GM18502 (cell line): ENCODE measurements around the gene SUSD5.

Experiments used
- ATAC-seq: cut with Tn5 transposase; IDR thresholded peaks from one replicate; pipeline ENCODE4 v1.9.1; 2021; ENCODE audit warnings: mild to moderate bottlenecking; ENCODE audit not compliant: unreplicated experiment, poor library complexity

SUSD5 gene

GRCh38 chr3:33218446-33219174 lies at the start of gene SUSD5:
Gene SUSD5 (minus strand): TSS chr3:33218810. CDS start chr3:33218797, 13 bp downstream.
- ATAC-seq, result no peak

DNA sequence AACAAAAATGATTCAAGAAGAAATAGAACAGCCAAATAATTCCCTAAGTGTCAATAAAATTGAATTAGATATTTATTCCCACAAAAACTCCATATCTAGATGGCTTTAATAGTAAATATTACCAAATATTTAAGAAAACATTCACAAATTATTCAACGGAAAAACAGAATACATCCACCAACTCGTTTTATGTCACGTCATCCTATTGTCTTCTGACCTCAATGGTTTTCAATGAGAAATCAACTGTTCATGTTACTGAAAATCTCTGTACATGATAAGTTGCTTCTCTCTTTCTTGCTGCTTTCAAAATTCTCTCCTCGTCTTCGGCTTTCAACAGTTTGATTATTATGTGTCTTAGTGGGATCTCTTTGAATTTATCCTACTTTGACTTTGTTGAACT lies 41.5 kb upstream of the SUSD5 start:
- ATAC-seq, result no peak

- ATAC-seq, result no peak
These were observed 37.6 kb upstream of the SUSD5 start for GRCh38 chr3:33256249-33256648.

DNA sequence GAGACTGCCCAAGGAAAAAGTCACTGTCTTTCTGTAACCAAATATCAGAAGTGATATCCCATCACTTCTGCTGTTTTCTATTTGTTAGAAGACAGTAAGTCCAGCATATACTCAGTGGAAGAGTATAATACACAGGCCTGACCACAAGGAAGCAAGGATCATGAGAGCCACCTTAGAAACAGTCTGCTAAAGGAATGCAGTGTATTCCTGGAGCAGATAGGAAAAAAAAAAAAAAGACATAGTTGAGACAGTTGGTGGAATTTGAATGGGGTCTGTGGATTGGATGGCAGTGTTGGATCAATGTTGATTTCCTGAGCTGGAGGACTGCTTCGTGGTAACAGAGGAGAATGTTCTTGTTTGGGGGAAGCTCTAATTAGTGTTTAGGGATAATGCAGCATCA lies 32.1 kb upstream of the SUSD5 start:
- ATAC-seq, result no peak

GRCh38 chr3:33246786-33247185 lies 28.2 kb upstream of the SUSD5 start:
- ATAC-seq, result no peak

DNA sequence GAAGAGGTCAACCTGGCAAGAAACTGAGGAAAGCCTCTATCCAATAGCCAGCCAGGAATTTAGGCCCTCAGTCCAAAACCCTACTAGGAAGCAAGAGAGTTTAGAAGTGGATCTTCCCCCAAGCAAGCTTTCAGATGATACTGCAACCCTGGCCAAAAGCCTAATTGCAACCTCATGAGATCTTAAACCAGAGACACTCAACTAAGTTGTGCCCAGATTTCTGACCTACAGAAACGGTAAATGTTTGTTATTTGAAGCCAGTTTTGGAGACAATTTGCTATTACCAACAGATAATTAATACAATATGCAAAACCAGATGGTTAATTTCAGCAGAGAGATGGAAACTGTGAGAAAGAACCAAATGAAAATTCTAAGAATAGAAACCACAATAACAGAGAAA lies 21.7 kb upstream of the SUSD5 start:
- no peak for ATAC-seq

DNA sequence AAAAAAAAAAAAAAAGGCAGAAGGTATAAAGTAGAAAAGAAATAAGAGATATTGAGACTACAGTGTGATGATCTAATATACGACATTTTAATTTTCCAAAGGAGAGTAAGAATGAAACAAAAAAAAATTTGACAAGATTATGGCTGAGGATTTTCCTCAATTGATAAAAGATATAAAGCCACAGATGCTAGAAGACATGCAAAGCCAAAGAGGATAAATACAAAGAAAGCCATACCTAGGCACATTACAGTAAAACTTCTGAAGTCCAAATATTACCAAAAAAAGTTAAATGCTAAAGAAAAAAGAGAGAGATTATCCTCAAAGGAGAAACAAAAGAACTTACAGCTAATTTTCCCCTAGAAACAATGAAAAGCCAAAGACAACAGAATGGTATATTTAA lies 20.3 kb upstream of the SUSD5 start:
- no peak for ATAC-seq

- ATAC-seq, result no peak
These were observed 18.8 kb upstream of the SUSD5 start for GRCh38 chr3:33237439-33237838.

DNA sequence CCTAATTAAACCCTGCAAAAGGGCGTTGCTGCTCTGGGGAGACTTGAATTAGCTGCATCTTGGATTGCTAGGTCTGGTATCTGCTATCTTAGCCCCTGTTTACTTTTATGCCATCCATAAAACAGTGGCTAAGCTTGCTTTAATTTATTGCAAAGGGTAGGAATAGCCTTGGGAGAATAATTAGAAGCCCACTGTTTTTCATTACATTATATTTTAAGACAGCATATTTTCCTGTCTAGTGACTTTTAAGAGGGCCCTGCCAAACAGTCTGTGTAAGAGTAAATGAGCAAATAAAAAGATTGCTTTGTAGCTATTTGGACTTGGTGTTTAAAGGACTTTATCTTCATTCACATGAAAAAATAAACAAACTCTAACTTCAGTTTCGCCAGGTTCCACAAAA lies 17.4 kb upstream of the SUSD5 start:
- no peak for ATAC-seq

DNA sequence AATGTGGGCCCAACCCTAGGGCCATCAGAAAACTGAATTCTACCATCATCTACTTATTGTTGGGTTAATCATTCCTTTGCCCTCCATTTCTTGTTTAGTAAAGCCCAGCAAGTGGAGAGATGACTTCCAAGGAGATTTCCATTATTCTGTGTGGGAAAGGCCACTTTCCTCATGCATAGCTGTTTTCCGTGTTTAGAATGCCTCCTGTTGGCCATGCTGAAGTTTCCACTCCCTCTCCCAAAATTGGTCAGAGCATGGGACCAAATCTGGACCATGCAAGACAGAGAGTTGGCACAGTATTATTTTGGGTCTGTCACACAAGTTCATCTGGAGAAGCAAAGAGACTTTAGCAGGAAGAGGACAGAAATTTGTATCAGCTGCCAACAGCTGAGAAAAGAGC lies 15.3 kb upstream of the SUSD5 start:
- ATAC-seq, result no peak

GRCh38 chr3:33231756-33232465 lies 13.3 kb upstream of the SUSD5 start:
- no peak for ATAC-seq

DNA sequence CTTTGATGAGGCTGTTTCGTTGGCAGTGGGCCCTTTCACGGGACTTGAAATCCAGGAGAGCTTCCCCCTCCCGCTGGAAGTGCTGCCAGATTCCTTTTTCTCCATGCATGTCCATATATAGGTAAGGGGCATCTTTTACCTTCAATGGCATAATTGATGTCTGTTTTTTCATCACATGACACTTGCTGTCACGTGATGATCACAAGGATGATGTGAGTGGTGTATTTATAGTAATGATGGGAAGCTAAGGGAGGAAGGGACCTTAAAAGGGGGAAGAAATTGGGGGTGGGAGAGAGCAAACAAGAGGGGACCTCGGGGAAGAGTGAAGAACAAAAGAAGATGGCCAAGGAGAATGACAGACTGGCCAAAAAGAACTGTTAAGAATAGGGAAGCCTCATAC lies 11.3 kb upstream of the SUSD5 start:
- ATAC-seq, result no peak

GRCh38 chr3:33229066-33229465 lies 10.5 kb upstream of the SUSD5 start:
- ATAC-seq, result no peak

GRCh38 chr3:33221241-33221640 lies 2.6 kb upstream of the SUSD5 start:
- no peak for ATAC-seq

DNA sequence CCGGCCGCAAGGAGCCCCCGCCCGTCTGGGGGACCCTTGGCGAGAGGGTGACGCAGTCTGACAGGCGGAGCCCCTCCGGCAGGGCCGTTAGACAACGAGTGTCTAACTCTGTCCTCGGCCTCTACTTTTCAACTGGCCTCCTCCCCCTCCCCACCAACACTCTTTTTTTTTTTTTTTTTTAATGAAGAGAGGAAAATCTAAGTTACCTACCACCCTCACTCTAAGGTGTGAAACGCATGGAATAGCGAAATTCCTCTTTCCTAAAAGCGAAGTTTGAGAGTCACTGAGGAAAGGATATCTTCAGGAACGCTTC lies 521 bp upstream of the SUSD5 start:
- ATAC-seq, result no peak

GRCh38 chr3:33217866-33218445 lies 654 bp downstream of the SUSD5 start:
- ATAC-seq, result no peak

GRCh38 chr3:33215739-33216138 lies 2.9 kb downstream of the SUSD5 start:
- no peak for ATAC-seq

DNA sequence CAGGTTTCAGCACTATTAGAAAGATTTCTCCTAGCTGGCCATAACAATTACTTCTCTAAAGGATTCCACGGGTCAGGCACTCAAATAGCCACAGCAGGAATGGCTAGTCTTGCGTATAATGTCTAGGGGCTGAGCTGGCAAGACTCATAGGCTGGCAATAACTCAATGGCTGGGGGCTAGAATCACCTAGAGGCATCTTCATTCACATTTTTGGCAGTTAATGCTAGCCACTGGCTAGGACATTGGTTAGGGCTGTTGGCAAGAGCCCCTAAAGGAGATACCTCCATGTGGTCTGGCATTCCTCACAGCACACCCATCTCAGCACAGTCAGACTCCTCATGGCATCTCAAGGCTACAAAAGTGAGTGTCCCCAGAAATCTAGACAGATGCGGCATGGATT lies 6.2 kb downstream of the SUSD5 start:
- no peak for ATAC-seq

GRCh38 chr3:33211444-33211843 lies 7.2 kb downstream of the SUSD5 start:
- ATAC-seq, result no peak

GRCh38 chr3:33209357-33209756 lies 9.3 kb downstream of the SUSD5 start:
- no peak for ATAC-seq

- no peak for ATAC-seq
These were observed 15.7 kb downstream of the SUSD5 start for GRCh38 chr3:33202711-33203457.
